ENCODE data around the gene GID8.
"Not testable (repeated sequence)": the region's sequence is repeated elsewhere in the genome, so short reads cannot be mapped to it uniquely, and the experiment has no call there.

GID8 gene

GRCh38 chr20:62957136-62958117 lies 19.5 kb downstream of the GID8 start:
- Histone ChIP-seq H3K4me3 (ENCODE audit: low read length) (no peak overlapping the region), H3K9ac (ENCODE audit: low read length) (no peak overlapping the region), H3K9me3 (ENCODE audit: control insufficient read depth, low read length) (no peaks in the 10 kb centered on the region), H3K36me3 (ENCODE audit: control insufficient read depth, insufficient read depth, low read length, severe bottlenecking) (no peaks in the 10 kb centered on the region), H3K27me3 (replicated peaks; ENCODE audit: control insufficient read depth, insufficient read depth, low read length) (no peaks in the 10 kb centered on the region), H3K4me1 (ENCODE audit: control insufficient read depth, insufficient read depth, low read length) (peaks cover 26% of the 10 kb centered on the region)
- DNase-seq (ENCODE audit: low read depth) = no peak

DNA sequence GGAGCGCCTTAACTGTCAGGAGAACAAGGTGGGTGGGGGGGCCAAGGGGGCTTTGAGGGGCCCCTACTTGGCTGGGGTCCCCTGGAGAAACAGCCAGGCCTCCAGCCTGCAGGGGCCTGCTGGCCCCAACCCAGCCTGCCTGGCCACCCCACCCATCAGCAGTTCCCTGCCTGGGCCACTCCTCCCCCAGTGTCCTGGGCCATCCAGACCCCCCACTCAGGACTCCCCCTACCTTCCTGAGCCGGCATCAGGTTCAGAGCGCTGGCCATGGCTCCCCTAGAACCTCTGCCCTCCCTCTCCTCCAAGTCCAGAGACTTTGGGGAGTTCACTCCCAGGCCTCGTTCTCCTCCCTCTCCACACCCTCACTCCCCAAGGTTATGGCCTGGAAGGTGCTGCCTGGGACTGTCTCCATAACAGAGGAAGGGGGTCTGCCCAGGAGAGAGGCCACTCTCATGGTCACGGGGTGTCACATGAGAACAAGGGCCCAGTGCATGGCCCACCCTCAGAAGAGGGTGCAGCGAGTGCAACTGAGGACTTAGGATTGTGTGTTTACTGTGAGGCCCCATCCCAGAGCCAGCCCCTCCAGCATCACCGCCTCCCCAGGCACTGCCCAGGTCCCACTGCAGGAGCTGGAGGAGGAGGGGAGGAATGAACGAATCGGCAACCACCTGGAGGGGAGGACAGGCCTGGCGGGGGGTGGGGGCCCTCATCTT lies 20.6 kb downstream of the GID8 start:
- no peak for DNase-seq (ENCODE audit: low read depth)
- H3K27me3 ChIP-seq (replicated peaks; ENCODE audit: control insufficient read depth, insufficient read depth, low read length) = no peaks in the 10 kb centered on the region
- peaks cover 19% of the 10 kb centered on the region for H3K4me1 ChIP-seq (ENCODE audit: control insufficient read depth, insufficient read depth, low read length)
- H3K9ac ChIP-seq (ENCODE audit: low read length) = no peak overlapping the region
- no peaks in the 10 kb centered on the region for H3K36me3 ChIP-seq (ENCODE audit: control insufficient read depth, insufficient read depth, low read length, severe bottlenecking)
- no peaks in the 10 kb centered on the region for H3K9me3 ChIP-seq (ENCODE audit: control insufficient read depth, low read length)
- no peak overlapping the region for H3K4me3 ChIP-seq (ENCODE audit: low read length)

- Histone ChIP-seq H3K9ac (ENCODE audit: low read length) (no peak overlapping the region), H3K4me1 (ENCODE audit: control insufficient read depth, insufficient read depth, low read length) (peaks cover 12% of the 10 kb centered on the region), H3K36me3 (ENCODE audit: control insufficient read depth, insufficient read depth, low read length, severe bottlenecking) (no peaks in the 10 kb centered on the region), H3K27me3 (replicated peaks; ENCODE audit: control insufficient read depth, insufficient read depth, low read length) (peaks cover 1% of the 10 kb centered on the region), H3K4me3 (ENCODE audit: low read length) (no peak overlapping the region), H3K9me3 (ENCODE audit: control insufficient read depth, low read length) (no peaks in the 10 kb centered on the region)
- DNase-seq (ENCODE audit: low read depth) = no peak
These were observed 21.4 kb downstream of the GID8 start for GRCh38 chr20:62959101-62959971.

GRCh38 chr20:62959998-62960436 lies 22.1 kb downstream of the GID8 start:
- Histone ChIP-seq H3K4me3 (ENCODE audit: low read length) (no peak overlapping the region), H3K36me3 (ENCODE audit: control insufficient read depth, insufficient read depth, low read length, severe bottlenecking) (no peaks in the 10 kb centered on the region), H3K9ac (ENCODE audit: low read length) (no peak overlapping the region), H3K4me1 (ENCODE audit: control insufficient read depth, insufficient read depth, low read length) (peaks cover 7% of the 10 kb centered on the region), H3K27me3 (replicated peaks; ENCODE audit: control insufficient read depth, insufficient read depth, low read length) (peaks cover 4% of the 10 kb centered on the region), H3K9me3 (ENCODE audit: control insufficient read depth, low read length) (no peaks in the 10 kb centered on the region)
- DNase-seq (ENCODE audit: low read depth) = no peak

- H3K9me3 ChIP-seq (ENCODE audit: control insufficient read depth, low read length); H3K27me3 ChIP-seq (replicated peaks; ENCODE audit: control insufficient read depth, insufficient read depth, low read length); H3K4me3 ChIP-seq (ENCODE audit: low read length); H3K36me3 ChIP-seq (ENCODE audit: control insufficient read depth, insufficient read depth, low read length, severe bottlenecking); DNase-seq (ENCODE audit: low read depth); H3K9ac ChIP-seq (ENCODE audit: low read length); H3K4me1 ChIP-seq (ENCODE audit: control insufficient read depth, insufficient read depth, low read length): not testable (repeated sequence)
These were observed 22.7 kb downstream of the GID8 start for GRCh38 chr20:62960446-62961309.

DNA sequence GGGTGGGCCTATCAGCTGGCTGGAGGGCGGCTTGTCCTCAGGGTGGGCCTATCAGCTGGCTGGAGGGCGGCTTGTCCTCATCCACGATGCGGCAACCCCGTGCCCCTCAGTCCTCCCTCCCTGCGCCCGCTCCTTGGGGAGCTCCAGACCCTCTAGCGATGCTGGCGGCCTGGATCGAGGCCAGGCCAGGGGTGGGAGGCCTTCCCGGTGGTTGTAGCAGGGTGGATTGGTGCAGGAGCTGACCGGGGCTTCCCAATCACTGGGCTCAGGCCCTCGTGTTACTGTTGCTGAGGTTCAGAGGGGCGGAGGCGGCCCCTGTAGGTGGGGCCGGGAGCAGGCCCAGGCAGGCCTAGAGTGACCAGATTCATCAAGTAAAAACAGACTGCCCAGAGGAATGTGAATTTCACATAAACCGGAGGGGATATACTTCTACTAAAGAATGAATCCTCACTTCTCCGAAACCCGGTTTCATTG lies 23.4 kb downstream of the GID8 start:
- H3K27me3 ChIP-seq (replicated peaks; ENCODE audit: control insufficient read depth, insufficient read depth, low read length) = peaks cover 4% of the 10 kb centered on the region
- no peak for DNase-seq (ENCODE audit: low read depth)
- no peak overlapping the region for H3K9ac ChIP-seq (ENCODE audit: low read length)
- H3K36me3 ChIP-seq (ENCODE audit: control insufficient read depth, insufficient read depth, low read length, severe bottlenecking) = no peaks in the 10 kb centered on the region
- H3K9me3 ChIP-seq (ENCODE audit: control insufficient read depth, low read length) = no peaks in the 10 kb centered on the region
- H3K4me1 ChIP-seq (ENCODE audit: control insufficient read depth, insufficient read depth, low read length) = no peaks in the 10 kb centered on the region
- no peak overlapping the region for H3K4me3 ChIP-seq (ENCODE audit: low read length)

- Histone ChIP-seq H3K9me3 (ENCODE audit: control insufficient read depth, low read length) (no peaks in the 10 kb centered on the region), H3K9ac (ENCODE audit: low read length) (no peak overlapping the region), H3K4me3 (ENCODE audit: low read length) (no peak overlapping the region), H3K36me3 (ENCODE audit: control insufficient read depth, insufficient read depth, low read length, severe bottlenecking) (no peaks in the 10 kb centered on the region), H3K4me1 (ENCODE audit: control insufficient read depth, insufficient read depth, low read length) (no peaks in the 10 kb centered on the region), H3K27me3 (replicated peaks; ENCODE audit: control insufficient read depth, insufficient read depth, low read length) (peaks cover 4% of the 10 kb centered on the region)
- no peak for DNase-seq (ENCODE audit: low read depth)
These were observed 23.9 kb downstream of the GID8 start for GRCh38 chr20:62961799-62962198.

- Histone ChIP-seq H3K9me3 (ENCODE audit: control insufficient read depth, low read length) (no peaks in the 10 kb centered on the region), H3K36me3 (ENCODE audit: control insufficient read depth, insufficient read depth, low read length, severe bottlenecking) (no peaks in the 10 kb centered on the region), H3K27me3 (replicated peaks; ENCODE audit: control insufficient read depth, insufficient read depth, low read length) (peaks cover 4% of the 10 kb centered on the region), H3K9ac (ENCODE audit: low read length) (no peak overlapping the region), H3K4me3 (ENCODE audit: low read length) (no peak overlapping the region), H3K4me1 (ENCODE audit: control insufficient read depth, insufficient read depth, low read length) (no peaks in the 10 kb centered on the region)
- no peak for DNase-seq (ENCODE audit: low read depth)
These were observed 24.4 kb downstream of the GID8 start for GRCh38 chr20:62962221-62962879.

- no peaks in the 10 kb centered on the region for H3K36me3 ChIP-seq (ENCODE audit: control insufficient read depth, insufficient read depth, low read length, severe bottlenecking)
- H3K4me1 ChIP-seq (ENCODE audit: control insufficient read depth, insufficient read depth, low read length) = no peaks in the 10 kb centered on the region
- no peak for DNase-seq (ENCODE audit: low read depth)
- no peaks in the 10 kb centered on the region for H3K9me3 ChIP-seq (ENCODE audit: control insufficient read depth, low read length)
- H3K27me3 ChIP-seq (replicated peaks; ENCODE audit: control insufficient read depth, insufficient read depth, low read length) = peaks cover 4% of the 10 kb centered on the region
- no peak overlapping the region for H3K4me3 ChIP-seq (ENCODE audit: low read length)
- no peak overlapping the region for H3K9ac ChIP-seq (ENCODE audit: low read length)
These were observed 25.1 kb downstream of the GID8 start for GRCh38 chr20:62962891-62963613.

All from adipocyte (in vitro differentiated cells).